HepG2 (cell line): ENCODE data around the gene CYP4F8. TPM values are rescaled to one million over a fixed set of nuclear protein-coding genes. Genes with fewer than 3 reads are reported as not detected.

Experiments
- ARID3A ChIP-seq: IDR thresholded peaks from 2 replicates; pipeline ENCODE4 v1.6.1; 2012; ENCODE audit warnings: low read depth, low read length, improper control_type of control experiment
- ARNTL ChIP-seq: sonication (generic); formaldehyde crosslinking; IDR thresholded peaks from 2 replicates; pipeline ENCODE4 v1.4.0; 2020; ENCODE audit warnings: mild to moderate bottlenecking, missing genetic modification reagents
- ATAD3A ChIP-seq: sonication (generic); formaldehyde crosslinking; IDR thresholded peaks from 2 replicates; pipeline ENCODE4 v1.4.0; 2020; ENCODE audit warnings: missing genetic modification reagents
- FOXO4 ChIP-seq: sonication (generic); formaldehyde crosslinking; conservative IDR thresholded peaks from 2 replicates; pipeline ENCODE4 v1.8.1; 2023; ENCODE audit warnings: missing genetic modification reagents
- GPN1 ChIP-seq: sonication (generic); formaldehyde crosslinking; IDR thresholded peaks from 2 replicates; pipeline ENCODE4 v1.5.1; 2020; ENCODE audit warnings: missing genetic modification reagents, borderline replicate concordance
- HES4 ChIP-seq: sonication (generic); formaldehyde crosslinking; IDR thresholded peaks from 2 replicates; pipeline ENCODE4 v1.9.0; 2021; ENCODE audit warnings: mild to moderate bottlenecking, missing genetic modification reagents, borderline replicate concordance
- NONO ChIP-seq, 2 experiments: fragments of 450-650 bp in 1 of 2; sonication (generic) in 1 of 2; formaldehyde crosslinking in 1 of 2; IDR thresholded peaks in 1 of 2; conservative IDR thresholded peaks in 1 of 2; 2 replicates each; pipeline versions ENCODE4 v1.6.1 to v1.8.0; 2017 to 2022; ENCODE audit warnings: mild to moderate bottlenecking in 1 of 2, missing genetic modification reagents in 1 of 2, moderate library complexity in 1 of 2
- POLR2AphosphoS5 ChIP-seq: IDR thresholded peaks from 2 replicates; pipeline ENCODE4 v1.6.1; 2012; ENCODE audit warnings: low read depth, low read length
- RORA ChIP-seq: sonication (generic); formaldehyde crosslinking; IDR thresholded peaks from 2 replicates; pipeline ENCODE4 v1.5.0; 2020; ENCODE audit warnings: mild to moderate bottlenecking, missing genetic modification reagents, moderate library complexity
- RXRA ChIP-seq: sonication (generic); formaldehyde crosslinking; IDR thresholded peaks from 2 replicates; pipeline ENCODE4 v1.5.1; 2020; ENCODE audit warnings: missing genetic modification reagents
- SP2 ChIP-seq: sonication (generic); formaldehyde crosslinking; IDR thresholded peaks from 2 replicates; pipeline ENCODE4 v1.5.1; 2020; ENCODE audit warnings: mild to moderate bottlenecking, missing genetic modification reagents
- SP5 ChIP-seq: IDR thresholded peaks from 2 replicates; pipeline ENCODE4 v1.6.1; 2016; ENCODE audit warnings: low read depth, borderline replicate concordance
- SYNCRIP ChIP-seq: fragments of 200-400 bp; formaldehyde crosslinking; IDR thresholded peaks from 2 replicates; pipeline ENCODE4 v1.6.1; 2018; ENCODE audit warnings: mild to moderate bottlenecking, low read depth, low read length; ENCODE audit not compliant: insufficient read depth
- ZBTB49 ChIP-seq: sonication (generic); formaldehyde crosslinking; IDR thresholded peaks from 2 replicates; pipeline ENCODE4 v1.4.0; 2020; ENCODE audit warnings: missing genetic modification reagents, borderline replicate concordance
- ZFP82 ChIP-seq: sonication (generic); formaldehyde crosslinking; IDR thresholded peaks from 2 replicates; pipeline ENCODE4 v1.5.1; 2020; ENCODE audit warnings: mild to moderate bottlenecking, missing genetic modification reagents, borderline replicate concordance
- ZNF124 ChIP-seq: sonication (generic); formaldehyde crosslinking; IDR thresholded peaks from 2 replicates; pipeline ENCODE4 v1.4.0; 2020; ENCODE audit warnings: missing genetic modification reagents
- ZNF251 ChIP-seq: sonication (generic); formaldehyde crosslinking; IDR thresholded peaks from 2 replicates; pipeline ENCODE4 v1.9.0; 2021; ENCODE audit warnings: mild to moderate bottlenecking, missing genetic modification reagents
- ZNF274 ChIP-seq: sonication (generic); formaldehyde crosslinking; IDR thresholded peaks from 2 replicates; pipeline ENCODE4 v1.5.1; 2020; ENCODE audit warnings: mild to moderate bottlenecking, missing genetic modification reagents
- ZNF549 ChIP-seq: sonication (generic); formaldehyde crosslinking; IDR thresholded peaks from 2 replicates; pipeline ENCODE4 v1.5.0; 2020; ENCODE audit warnings: missing genetic modification reagents
- ZNF557 ChIP-seq: sonication (generic); formaldehyde crosslinking; IDR thresholded peaks from 2 replicates; pipeline ENCODE4 v1.4.0; 2020; ENCODE audit warnings: missing genetic modification reagents
- ZNF720 ChIP-seq: sonication (generic); formaldehyde crosslinking; IDR thresholded peaks from 2 replicates; pipeline ENCODE4 v1.4.0; 2020; ENCODE audit warnings: missing genetic modification reagents
- ZNF766 ChIP-seq: sonication (generic); formaldehyde crosslinking; IDR thresholded peaks from 2 replicates; pipeline ENCODE4 v1.5.0; 2020; ENCODE audit warnings: missing genetic modification reagents, borderline replicate concordance
- ZNF777 ChIP-seq: sonication (generic); formaldehyde crosslinking; IDR thresholded peaks from 2 replicates; pipeline ENCODE4 v1.4.0; 2020; ENCODE audit warnings: missing genetic modification reagents
- ZXDC ChIP-seq: sonication (generic); formaldehyde crosslinking; IDR thresholded peaks from 2 replicates; pipeline ENCODE4 v1.5.0; 2020; ENCODE audit warnings: mild to moderate bottlenecking, missing genetic modification reagents
- polyA plus RNA-seq, 8 experiments: library from polyadenylated mRNA; depleted of rRNA in 3 of 8; stranded (reverse) in 7 of 8; unstranded in 1 of 8; fragments of >200 nt; fragmentation: Illumina TruSeq in 4 of 8; extraction: Trizol in 4 of 8; gene quantifications; 2 replicates each; pipeline versions ENCODE4 v1.2.1 to v1.2.3, GENCODE V29; 2011 to 2016; ENCODE audit warnings: low read depth in 4 of 8, missing spikeins in 1 of 8, mixed read lengths in 1 of 8; ENCODE audit not compliant: insufficient read depth in 1 of 8
- total RNA-seq, 5 experiments: library from RNA; depleted of rRNA; stranded (reverse); fragments of >200 nt; fragmentation: Illumina TruSeq; extraction: Trizol; gene quantifications; 2 replicates each; pipeline ENCODE4 v1.2.3, GENCODE V29; 2016; ENCODE audit warnings: low read depth in 1 of 5

Gene CYP4F8
- total and polyA plus RNA-seq, 2 of the 13 experiments (the other 11 are each of a cell fraction or from before 2014, with no cell fraction given), result not detected

DNA sequence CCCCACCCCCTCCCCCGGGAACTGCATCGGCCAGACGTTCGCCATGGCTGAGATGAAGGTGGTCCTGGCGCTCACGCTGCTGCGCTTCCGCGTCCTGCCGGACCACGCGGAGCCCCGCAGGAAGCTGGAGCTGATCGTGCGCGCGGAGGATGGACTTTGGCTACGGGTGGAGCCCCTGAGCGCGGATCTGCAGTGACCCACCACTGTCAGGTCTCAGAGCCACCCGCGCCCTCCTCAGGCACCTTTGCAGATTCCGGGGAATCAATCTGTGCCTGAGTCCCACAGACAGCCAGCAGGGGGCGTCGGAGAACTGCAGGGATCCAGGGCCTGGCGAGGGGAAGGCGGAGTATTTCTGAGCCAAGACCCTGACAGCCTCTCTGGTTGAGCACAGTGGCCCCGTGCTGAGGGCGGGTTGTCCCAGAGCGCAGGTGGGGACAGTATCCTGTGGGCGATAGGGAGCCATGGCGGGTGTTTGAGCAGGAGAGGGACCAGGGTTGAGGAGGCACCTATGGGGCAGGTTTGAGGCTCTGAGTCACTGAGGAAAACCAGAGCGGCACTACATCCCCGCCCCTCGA lies 30.4 kb upstream of the CYP4F8 start (continued):
- TF ChIP-seq ZXDC (CRISPR knock-in tag) (no peak), GPN1 (CRISPR knock-in tag) (no peak), ZNF251 (no peak), HES4 (CRISPR knock-in tag) (peak; percentile 74; the same call in 1 of the 2 replicates), POLR2AphosphoS5 (no peak), ZNF274 (CRISPR knock-in tag) (0 out of 2 replicates have a peak, but pooled peaks have one; percentile 38), ZNF777 (CRISPR knock-in tag) (no peak), ZFP82 (CRISPR knock-in tag) (no peak), ZBTB49 (no peak), SYNCRIP (no peak), SP2 (no peak), ZNF124 (CRISPR knock-in tag) (peak; percentile 56; the same call in 1 of the 2 replicates), ZNF766 (CRISPR knock-in tag) (no peak), ARID3A (no peak), SP5 (no peak), FOXO4 (no peak), NONO (IDR thresholded peaks at IDR 0.05) (no peak), NONO (CRISPR knock-in tag; conservative IDR thresholded peaks at IDR 0.05) (peak; percentile 58; the same call in 1 of the 2 replicates), ZNF557 (CRISPR knock-in tag) (no peak), ARNTL (CRISPR knock-in tag) (no peak), ATAD3A (CRISPR knock-in tag) (no peak), RORA (no peak), RXRA (CRISPR knock-in tag) (peak; percentile 27; the same call in 1 of the 2 replicates), ZNF549 (CRISPR knock-in tag) (no peak), ZNF720 (CRISPR knock-in tag) (no peak)
